H9 (cell line): ENCODE results near the gene SYVN1. TPM values are rescaled to one million over a fixed set of nuclear protein-coding genes. Genes with fewer than 3 reads are reported as not detected.

ENCODE experiments used
- DNase-seq: peaks from one replicate; pipeline ENCODE4 v3.0.0-alpha.2; 2017
- H2AFZ ChIP-seq: one replicate; pipeline ENCODE4 v1.6.1; 2013; ENCODE audit warnings: mild to moderate bottlenecking, low read length, control low read depth, moderate library complexity
- H2AK5ac ChIP-seq: 2 replicates; pipeline ENCODE4 v1.6.1; 2013; ENCODE audit warnings: low read length, control low read depth, mixed read lengths; ENCODE audit not compliant: insufficient read length
- H2BK120ac ChIP-seq: one replicate; pipeline ENCODE4 v1.6.1; 2013; ENCODE audit warnings: low read depth, mild to moderate bottlenecking, low read length, control low read depth, inconsistent platforms; ENCODE audit not compliant: poor library complexity, severe bottlenecking
- H2BK12ac ChIP-seq: 2 replicates; pipeline ENCODE4 v1.6.1; 2013; ENCODE audit warnings: low read length, control low read depth, mixed read lengths, low read depth; ENCODE audit not compliant: insufficient read length
- H2BK15ac ChIP-seq: 2 replicates; pipeline ENCODE4 v1.6.1; 2013; ENCODE audit warnings: low read depth, low read length, control low read depth
- H2BK20ac ChIP-seq: one replicate; pipeline ENCODE4 v1.6.1; 2013; ENCODE audit warnings: low read depth, mild to moderate bottlenecking, low read length, control low read depth, inconsistent platforms; ENCODE audit not compliant: poor library complexity, severe bottlenecking
- H2BK5ac ChIP-seq: 2 replicates; pipeline ENCODE4 v1.6.1; 2013; ENCODE audit warnings: low read length, control low read depth, mixed read lengths; ENCODE audit not compliant: insufficient read length
- H3K14ac ChIP-seq: 2 replicates; pipeline ENCODE4 v1.6.1; 2013; ENCODE audit warnings: low read length, control low read depth; ENCODE audit not compliant: insufficient read depth
- H3K18ac ChIP-seq: 2 replicates; pipeline ENCODE4 v1.6.1; 2013; ENCODE audit warnings: low read depth, mild to moderate bottlenecking, mixed read lengths, low read length, control low read depth; ENCODE audit not compliant: insufficient read length
- H3K23ac ChIP-seq: 2 replicates; pipeline ENCODE4 v1.6.1; 2013; ENCODE audit warnings: low read length, control low read depth, mixed read lengths, low read depth; ENCODE audit not compliant: insufficient read length
- H3K23me2 ChIP-seq: 2 replicates; pipeline ENCODE4 v1.6.1; 2013; ENCODE audit warnings: low read depth, mild to moderate bottlenecking, mixed read lengths, low read length, control low read depth; ENCODE audit not compliant: insufficient read length, poor library complexity, severe bottlenecking
- H3K27ac ChIP-seq: 2 replicates; pipeline ENCODE4 v1.5.1; 2013; ENCODE audit warnings: low read length, control low read depth, mixed read lengths, low read depth; ENCODE audit not compliant: insufficient read length
- H3K27me3 ChIP-seq: 2 replicates; pipeline ENCODE4 v1.6.1; 2013; ENCODE audit warnings: low read length, control low read depth, inconsistent platforms; ENCODE audit not compliant: insufficient read depth
- H3K4ac ChIP-seq: 2 replicates; pipeline ENCODE4 v1.6.1; 2013; ENCODE audit warnings: low read depth, mild to moderate bottlenecking, control low read depth, inconsistent platforms, low read length, moderate library complexity
- H3K4me1 ChIP-seq: 2 replicates; pipeline ENCODE4 v1.6.1; 2013; ENCODE audit warnings: low read length, control low read depth, inconsistent platforms; ENCODE audit not compliant: insufficient read depth
- H3K4me2 ChIP-seq: 2 replicates; pipeline ENCODE4 v1.6.1; 2013; ENCODE audit warnings: low read length, control low read depth, mixed read lengths; ENCODE audit not compliant: insufficient read length, insufficient read depth
- H3K56ac ChIP-seq: 2 replicates; pipeline ENCODE4 v1.6.1; 2013; ENCODE audit warnings: low read depth, mild to moderate bottlenecking, mixed read lengths, low read length, control low read depth; ENCODE audit not compliant: insufficient read length
- H3K79me1 ChIP-seq: 2 replicates; pipeline ENCODE4 v1.6.1; 2013; ENCODE audit warnings: low read depth, mild to moderate bottlenecking, moderate library complexity, low read length, control low read depth, inconsistent platforms; ENCODE audit not compliant: insufficient read depth, poor library complexity, severe bottlenecking
- H3K79me2 ChIP-seq: 2 replicates; pipeline ENCODE4 v1.6.1; 2013; ENCODE audit warnings: low read length, control low read depth, inconsistent platforms; ENCODE audit not compliant: insufficient read depth
- H3K9ac ChIP-seq: 2 replicates; pipeline ENCODE4 v1.6.1; 2013; ENCODE audit warnings: low read length, control low read depth, mixed read lengths; ENCODE audit not compliant: insufficient read length; ENCODE audit errors: extremely low read depth
- H3K9me3 ChIP-seq: one replicate; pipeline ENCODE4 v1.6.1; 2013; ENCODE audit warnings: low read depth, low read length, inconsistent platforms; ENCODE audit not compliant: control insufficient read depth
- H3T11ph ChIP-seq: one replicate; pipeline ENCODE4 v1.6.1; 2013; ENCODE audit warnings: mild to moderate bottlenecking, low read length, control low read depth, inconsistent platforms
- H4K20me1 ChIP-seq: one replicate; pipeline ENCODE4 v1.6.1; 2013; ENCODE audit not compliant: control insufficient read depth, insufficient read length, insufficient read depth
- H4K5ac ChIP-seq: 2 replicates; pipeline ENCODE4 v1.6.1; 2013; ENCODE audit warnings: low read depth, mild to moderate bottlenecking, mixed read lengths, low read length, control low read depth; ENCODE audit not compliant: insufficient read length
- H4K8ac ChIP-seq: replicated peaks from 2 replicates; pipeline ENCODE4 v1.6.1; 2013; ENCODE audit warnings: low read length, control low read depth, mixed read lengths, low read depth; ENCODE audit not compliant: insufficient read length
- H4K91ac ChIP-seq: 2 replicates; pipeline ENCODE4 v1.6.1; 2013; ENCODE audit warnings: low read depth, mild to moderate bottlenecking, moderate library complexity, mixed read lengths, low read length, control low read depth; ENCODE audit not compliant: insufficient read length
- H3K27ac Mint-ChIP-seq, 3 experiments: 2 replicates in 2 of 3; 3 replicates in 1 of 3; pipeline ENCODE4 v1.8.0; 2020 to 2021; ENCODE audit warnings: mixed read lengths in 3 of 3, mild to moderate bottlenecking in 1 of 3, moderate library complexity in 1 of 3
- H3K27me3 Mint-ChIP-seq: 2 replicates; pipeline ENCODE4 v1.8.0; 2021; ENCODE audit warnings: low read depth, mild to moderate bottlenecking, moderate library complexity, mixed read lengths
- H3K36me3 Mint-ChIP-seq, 3 experiments: 2 replicates in 2 of 3; 3 replicates in 1 of 3; pipeline ENCODE4 v1.8.0; 2020 to 2021; ENCODE audit warnings: low read depth in 3 of 3, mixed read lengths in 3 of 3; ENCODE audit not compliant: insufficient read depth in 1 of 3
- H3K4me1 Mint-ChIP-seq, 2 experiments: 2 replicates each; pipeline ENCODE4 v1.8.0; 2020; ENCODE audit warnings: mixed read lengths in 2 of 2
- H3K4me3 Mint-ChIP-seq, 2 experiments: 2 replicates in 1 of 2; 3 replicates in 1 of 2; pipeline ENCODE4 v1.8.0; 2020 to 2021; ENCODE audit warnings: mild to moderate bottlenecking in 2 of 2, mixed read lengths in 2 of 2, moderate library complexity in 1 of 2
- H3K9me3 Mint-ChIP-seq, 2 experiments: 2 replicates in 1 of 2; 3 replicates in 1 of 2; pipeline ENCODE4 v1.8.0; 2020; ENCODE audit warnings: mild to moderate bottlenecking in 2 of 2, mixed read lengths in 2 of 2, moderate library complexity in 1 of 2
- WGBS: extraction: QIAGEN DNeasy Blood & Tissue Kit; methylation state at CpG from one replicate; pipeline ENCODE4 v1.1.7; 2013; ENCODE audit warnings: missing lambda C conversion rate, low lambda C conversion rate, mixed read lengths; ENCODE audit not compliant: insufficient read length; ENCODE audit errors: extremely low coverage; 5-methylcytosine and 5-hydroxymethylcytosine counted together
- total RNA-seq: library from RNA; stranded (reverse); gene quantifications from 2 replicates; pipeline ENCODE4 v1.2.1, GENCODE V29; 2021
- TF ChIP-seq, protein P1 (sequence below): fragments of 200-600 bp; sonication (generic); conservative IDR thresholded peaks from 3 replicates; pipeline ENCODE4 v1.8.0; 2021; ENCODE audit warnings: antibody characterized with exemption, mild to moderate bottlenecking

The SYVN1 gene
- total RNA-seq, 1 experiment from 2014 or later: 31.6 TPM

DNA sequence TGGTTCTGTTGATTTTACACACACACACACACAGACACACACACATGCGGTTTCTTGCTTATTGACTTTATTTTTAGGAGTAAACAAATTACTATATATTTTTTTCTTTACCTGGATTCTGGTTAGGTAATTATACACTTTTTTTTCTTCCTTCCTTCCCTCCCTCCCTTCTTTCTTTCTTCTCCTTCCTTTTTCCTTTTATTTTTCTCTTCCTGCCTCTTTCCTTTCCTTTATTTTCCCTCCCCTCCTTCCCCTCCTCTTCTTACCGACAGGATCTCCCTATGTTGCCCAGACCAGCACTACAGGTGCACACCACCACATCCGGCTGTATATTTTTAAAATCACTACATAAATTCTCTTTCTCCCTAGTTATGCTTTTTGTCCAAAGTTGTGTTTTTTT, 32.6 kb upstream of the SYVN1 start:
- Histone ChIP-seq H2BK5ac (no peak overlapping the region), H2BK120ac (no peak overlapping the region), H4K91ac (no peak overlapping the region), H4K8ac (no peak overlapping the region), H3K4ac (no peak overlapping the region), H3K79me1 (no peaks in the 10 kb centered on the region), H2BK12ac (no peak overlapping the region), H3K23me2 (no peaks in the 10 kb centered on the region), H3K56ac (no peak overlapping the region), H3K14ac (no peak overlapping the region), H3K27me3 (no peaks in the 10 kb centered on the region), H4K20me1 (no peaks in the 10 kb centered on the region), H3K18ac (no peak overlapping the region), H3T11ph (no peak overlapping the region), H3K9ac (no peak overlapping the region), H3K27ac (no peak overlapping the region), H3K4me2 (no peak overlapping the region), H2AK5ac (no peak overlapping the region), H2BK20ac (no peak overlapping the region), H3K9me3 (no peaks in the 10 kb centered on the region), H2AFZ (no peak overlapping the region), H2BK15ac (no peak overlapping the region), H3K23ac (no peak overlapping the region), H3K79me2 (no peaks in the 10 kb centered on the region), H4K5ac (no peak overlapping the region), H3K4me1 (no peaks in the 10 kb centered on the region; the same call in 1 of the 2 replicates)
- H3K4me3 Mint-ChIP-seq: no peak overlapping the region
- no CpG with 5 or more reads among the region's 3 CpGs for WGBS
- H3K27me3 Mint-ChIP-seq: no peaks in the 10 kb centered on the region; the same call in 1 of the 2 replicates
- no peak overlapping the region for H3K27ac Mint-ChIP-seq
- TF ChIP-seq, protein P1, sequence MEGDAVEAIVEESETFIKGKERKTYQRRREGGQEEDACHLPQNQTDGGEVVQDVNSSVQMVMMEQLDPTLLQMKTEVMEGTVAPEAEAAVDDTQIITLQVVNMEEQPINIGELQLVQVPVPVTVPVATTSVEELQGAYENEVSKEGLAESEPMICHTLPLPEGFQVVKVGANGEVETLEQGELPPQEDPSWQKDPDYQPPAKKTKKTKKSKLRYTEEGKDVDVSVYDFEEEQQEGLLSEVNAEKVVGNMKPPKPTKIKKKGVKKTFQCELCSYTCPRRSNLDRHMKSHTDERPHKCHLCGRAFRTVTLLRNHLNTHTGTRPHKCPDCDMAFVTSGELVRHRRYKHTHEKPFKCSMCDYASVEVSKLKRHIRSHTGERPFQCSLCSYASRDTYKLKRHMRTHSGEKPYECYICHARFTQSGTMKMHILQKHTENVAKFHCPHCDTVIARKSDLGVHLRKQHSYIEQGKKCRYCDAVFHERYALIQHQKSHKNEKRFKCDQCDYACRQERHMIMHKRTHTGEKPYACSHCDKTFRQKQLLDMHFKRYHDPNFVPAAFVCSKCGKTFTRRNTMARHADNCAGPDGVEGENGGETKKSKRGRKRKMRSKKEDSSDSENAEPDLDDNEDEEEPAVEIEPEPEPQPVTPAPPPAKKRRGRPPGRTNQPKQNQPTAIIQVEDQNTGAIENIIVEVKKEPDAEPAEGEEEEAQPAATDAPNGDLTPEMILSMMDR: no peak
- no peaks in the 10 kb centered on the region for H3K9me3 Mint-ChIP-seq
- H3K36me3 Mint-ChIP-seq: no peaks in the 10 kb centered on the region
- DNase-seq: no peak
- H3K4me1 Mint-ChIP-seq: peaks cover 7 to 15% of the 10 kb centered on the region in 2 experiments
